ENCODE results near the gene GP2.

GRCh38 chr16:20317117-20317516 lies 10.2 kb downstream of the GP2 start:
- TF ChIP-seq HMGXB4 (CRISPR knock-in tag; IDR thresholded peaks at IDR 0.05; ENCODE audit: borderline replicate concordance) (no peak), PBX3 (IDR thresholded peaks at IDR 0.05) (no peak), POLR2A (IDR thresholded peaks at IDR 0.05; ENCODE audit: low read length) (no peak), CTCF (IDR thresholded peaks at IDR 0.05) (no peak), MAX (IDR thresholded peaks at IDR 0.05) (no peak), HOXB13 (CRISPR knock-in tag; IDR thresholded peaks at IDR 0.05; ENCODE audit: low read depth) (no peak), HES2 (IDR thresholded peaks at IDR 0.05) (no peak), RFX5 (IDR thresholded peaks at IDR 0.05) (no peak), CEBPB (IDR thresholded peaks at IDR 0.05) (no peak), MAFK (IDR thresholded peaks at IDR 0.05; ENCODE audit: partially characterized antibody) (no peak), NFE2L2 (conservative IDR thresholded peaks at IDR 0.05; ENCODE audit: low read length) (no peak), ESRRA (IDR thresholded peaks at IDR 0.05; ENCODE audit: borderline replicate concordance, low read length) (no peak)

All from A549 (cell line).